ENCODE data around the gene RIT2.

DNA sequence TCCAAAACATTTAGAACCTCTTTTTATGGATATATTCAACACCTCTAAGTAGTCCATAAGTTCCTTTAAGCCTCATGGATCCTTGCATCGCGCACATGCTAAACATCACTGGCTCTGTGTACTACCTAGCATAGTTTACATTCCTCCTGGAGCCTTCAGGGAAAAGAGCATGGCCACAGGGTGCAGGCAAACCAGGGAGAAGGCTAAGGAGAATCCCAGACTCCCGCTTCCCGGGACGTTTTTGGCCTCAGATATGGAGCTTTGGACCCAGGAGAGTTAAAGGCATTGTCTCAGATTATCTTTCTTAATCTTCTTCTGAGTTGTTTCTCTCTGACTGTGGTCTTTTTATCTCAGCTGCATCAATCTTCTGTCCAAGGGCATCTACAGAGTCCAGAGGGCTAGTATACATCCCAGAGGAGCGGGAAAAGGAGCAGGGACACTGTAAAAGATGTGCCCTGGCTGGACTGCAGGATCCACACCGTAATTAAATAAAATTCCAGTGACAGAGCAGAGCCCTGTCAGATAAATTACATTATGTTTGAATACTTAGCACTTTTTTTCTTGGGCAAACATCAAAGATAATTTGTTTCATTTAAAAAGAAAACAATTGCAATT is 36.9 kb downstream of the RIT2 start:
- TF ChIP-seq TEAD4 (CRISPR knock-in tag; IDR thresholded peaks at IDR 0.05) (no peak), FOXP1 (CRISPR knock-in tag; IDR thresholded peaks at IDR 0.05; ENCODE audit: borderline replicate concordance) (no peak), ZNF138 (CRISPR knock-in tag; conservative IDR thresholded peaks at IDR 0.05) (no peak), JUN (CRISPR knock-in tag; IDR thresholded peaks at IDR 0.05) (no peak)
- TF ChIP-seq, protein P1, sequence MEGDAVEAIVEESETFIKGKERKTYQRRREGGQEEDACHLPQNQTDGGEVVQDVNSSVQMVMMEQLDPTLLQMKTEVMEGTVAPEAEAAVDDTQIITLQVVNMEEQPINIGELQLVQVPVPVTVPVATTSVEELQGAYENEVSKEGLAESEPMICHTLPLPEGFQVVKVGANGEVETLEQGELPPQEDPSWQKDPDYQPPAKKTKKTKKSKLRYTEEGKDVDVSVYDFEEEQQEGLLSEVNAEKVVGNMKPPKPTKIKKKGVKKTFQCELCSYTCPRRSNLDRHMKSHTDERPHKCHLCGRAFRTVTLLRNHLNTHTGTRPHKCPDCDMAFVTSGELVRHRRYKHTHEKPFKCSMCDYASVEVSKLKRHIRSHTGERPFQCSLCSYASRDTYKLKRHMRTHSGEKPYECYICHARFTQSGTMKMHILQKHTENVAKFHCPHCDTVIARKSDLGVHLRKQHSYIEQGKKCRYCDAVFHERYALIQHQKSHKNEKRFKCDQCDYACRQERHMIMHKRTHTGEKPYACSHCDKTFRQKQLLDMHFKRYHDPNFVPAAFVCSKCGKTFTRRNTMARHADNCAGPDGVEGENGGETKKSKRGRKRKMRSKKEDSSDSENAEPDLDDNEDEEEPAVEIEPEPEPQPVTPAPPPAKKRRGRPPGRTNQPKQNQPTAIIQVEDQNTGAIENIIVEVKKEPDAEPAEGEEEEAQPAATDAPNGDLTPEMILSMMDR (IDR thresholded peaks at IDR 0.05): no peak
- TF ChIP-seq, protein P2, sequence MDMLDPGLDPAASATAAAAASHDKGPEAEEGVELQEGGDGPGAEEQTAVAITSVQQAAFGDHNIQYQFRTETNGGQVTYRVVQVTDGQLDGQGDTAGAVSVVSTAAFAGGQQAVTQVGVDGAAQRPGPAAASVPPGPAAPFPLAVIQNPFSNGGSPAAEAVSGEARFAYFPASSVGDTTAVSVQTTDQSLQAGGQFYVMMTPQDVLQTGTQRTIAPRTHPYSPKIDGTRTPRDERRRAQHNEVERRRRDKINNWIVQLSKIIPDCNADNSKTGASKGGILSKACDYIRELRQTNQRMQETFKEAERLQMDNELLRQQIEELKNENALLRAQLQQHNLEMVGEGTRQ (CRISPR knock-in tag; IDR thresholded peaks at IDR 0.05): no peak
- TF ChIP-seq, protein P3, sequence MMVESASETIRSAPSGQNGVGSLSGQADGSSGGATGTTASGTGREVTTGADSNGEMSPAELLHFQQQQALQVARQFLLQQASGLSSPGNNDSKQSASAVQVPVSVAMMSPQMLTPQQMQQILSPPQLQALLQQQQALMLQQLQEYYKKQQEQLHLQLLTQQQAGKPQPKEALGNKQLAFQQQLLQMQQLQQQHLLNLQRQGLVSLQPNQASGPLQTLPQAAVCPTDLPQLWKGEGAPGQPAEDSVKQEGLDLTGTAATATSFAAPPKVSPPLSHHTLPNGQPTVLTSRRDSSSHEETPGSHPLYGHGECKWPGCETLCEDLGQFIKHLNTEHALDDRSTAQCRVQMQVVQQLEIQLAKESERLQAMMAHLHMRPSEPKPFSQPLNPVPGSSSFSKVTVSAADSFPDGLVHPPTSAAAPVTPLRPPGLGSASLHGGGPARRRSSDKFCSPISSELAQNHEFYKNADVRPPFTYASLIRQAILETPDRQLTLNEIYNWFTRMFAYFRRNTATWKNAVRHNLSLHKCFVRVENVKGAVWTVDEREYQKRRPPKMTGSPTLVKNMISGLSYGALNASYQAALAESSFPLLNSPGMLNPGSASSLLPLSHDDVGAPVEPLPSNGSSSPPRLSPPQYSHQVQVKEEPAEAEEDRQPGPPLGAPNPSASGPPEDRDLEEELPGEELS (CRISPR knock-in tag; IDR thresholded peaks at IDR 0.05): no peak
- TF ChIP-seq, protein P4, sequence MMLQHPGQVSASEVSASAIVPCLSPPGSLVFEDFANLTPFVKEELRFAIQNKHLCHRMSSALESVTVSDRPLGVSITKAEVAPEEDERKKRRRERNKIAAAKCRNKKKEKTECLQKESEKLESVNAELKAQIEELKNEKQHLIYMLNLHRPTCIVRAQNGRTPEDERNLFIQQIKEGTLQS (CRISPR knock-in tag; conservative IDR thresholded peaks at IDR 0.05): no peak

Measured in WTC11 (cell line).